KMS-11 (cell line): ENCODE measurements around the gene TRAPPC6A.
A peak's percentile ranks its signal among the peaks of the same experiment; 100 is the strongest.

Source experiments
- H2AFZ ChIP-seq: fragments of 200-600 bp; sonication (generic); 2 replicates; pipeline ENCODE4 v1.6.1; 2016; ENCODE audit warnings: antibody characterized with exemption, mixed run types, low read depth
- H3K27ac ChIP-seq: fragments of 200-600 bp; sonication (generic); 2 replicates; pipeline ENCODE4 v1.6.1; 2016; ENCODE audit warnings: mild to moderate bottlenecking, mixed run types
- H3K27me3 ChIP-seq: fragments of 200-600 bp; sonication (generic); 2 replicates; pipeline ENCODE4 v1.6.1; 2017; ENCODE audit warnings: mild to moderate bottlenecking, low read depth, mixed run types, moderate library complexity; ENCODE audit not compliant: insufficient read depth
- H3K36me3 ChIP-seq: fragments of 200-600 bp; sonication (generic); 2 replicates; pipeline ENCODE4 v1.6.1; 2017; ENCODE audit warnings: mild to moderate bottlenecking, mixed run types; ENCODE audit not compliant: insufficient read depth
- H3K4me1 ChIP-seq: fragments of 200-600 bp; sonication (generic); 2 replicates; pipeline ENCODE4 v1.6.1; 2016; ENCODE audit warnings: mild to moderate bottlenecking, low read depth, mixed run types; ENCODE audit not compliant: poor library complexity, severe bottlenecking
- H3K4me2 ChIP-seq: fragments of 200-600 bp; sonication (generic); 2 replicates; pipeline ENCODE4 v1.7.0; 2016; ENCODE audit warnings: mild to moderate bottlenecking, mixed run types
- H3K4me3 ChIP-seq: fragments of 200-600 bp; sonication (generic); IDR thresholded peaks from 2 replicates; pipeline ENCODE4 v1.6.1; 2017; ENCODE audit warnings: low read depth, low read length, mixed read lengths; ENCODE audit not compliant: insufficient read depth
- H3K79me2 ChIP-seq: fragments of 200-600 bp; sonication (generic); 2 replicates; pipeline ENCODE4 v1.6.1; 2016; ENCODE audit warnings: low read depth, mixed run types; ENCODE audit not compliant: insufficient read depth
- H3K9ac ChIP-seq: fragments of 200-600 bp; sonication (generic); 2 replicates; pipeline ENCODE4 v1.6.1; 2016; ENCODE audit warnings: mild to moderate bottlenecking, mixed run types
- H4K20me1 ChIP-seq: fragments of 200-600 bp; sonication (generic); 2 replicates; pipeline ENCODE4 v1.6.1; 2016; ENCODE audit warnings: mild to moderate bottlenecking, mixed run types; ENCODE audit not compliant: insufficient read depth
- CTCF ChIP-seq: fragments of 200-600 bp; sonication (generic); conservative IDR thresholded peaks from 2 replicates; pipeline ENCODE4 v1.6.1; 2017; ENCODE audit warnings: low read depth, mild to moderate bottlenecking, antibody characterized with exemption, low read length, moderate library complexity, mixed read lengths

The TRAPPC6A gene

GRCh38 chr19:45177817-45178261 lies at the start of gene TRAPPC6A:
Gene TRAPPC6A (minus strand): TSS chr19:45178237. CDS start chr19:45178218, 19 bp downstream.
- H3K27ac ChIP-seq, result peak within 1 kb of the TSS; percentile 69

GRCh38 chr19:45224645-45225044 lies 46.6 kb upstream of the TRAPPC6A start:
- Histone ChIP-seq H3K36me3 (no peaks in the 10 kb centered on the region), H3K4me2 (no peak overlapping the region), H3K27me3 (no peaks in the 10 kb centered on the region; the same call in 1 of the 2 replicates), H3K4me1 (no peaks in the 10 kb centered on the region), H2AFZ (no peak overlapping the region), H4K20me1 (no peaks in the 10 kb centered on the region), H3K9ac (no peak overlapping the region), H3K79me2 (no peaks in the 10 kb centered on the region), H3K27ac (no peak overlapping the region), H3K4me3 (no peak overlapping the region)
- no peak for TF ChIP-seq CTCF

More at GRCh38 chr19:45177817-45178261, at the start of gene TRAPPC6A:
- H3K4me1 ChIP-seq, result peaks cover 34% of the 10 kb centered on the region
- no peaks in the 10 kb centered on the region for H3K27me3 ChIP-seq
- H3K79me2 ChIP-seq, result peaks cover 43% of the 10 kb centered on the region; the same call in 1 of the 2 replicates
- H3K36me3 ChIP-seq, result no peaks in the 10 kb centered on the region
- H4K20me1 ChIP-seq, result no peaks in the 10 kb centered on the region
- H3K9ac ChIP-seq, result peak within 1 kb of the TSS; percentile 63
- peak within 1 kb of the TSS; percentile 66 for H2AFZ ChIP-seq
- peak within 1 kb of the TSS; percentile 99 for H3K4me2 ChIP-seq
- H3K4me3 ChIP-seq, result peak within 1 kb of the TSS; percentile 47
- no peak for TF ChIP-seq CTCF

- H3K36me3 ChIP-seq, result no peaks in the 10 kb centered on the region
- no peak overlapping the region for H2AFZ ChIP-seq
- no peak overlapping the region for H3K27ac ChIP-seq
- H3K79me2 ChIP-seq, result no peaks in the 10 kb centered on the region
- H4K20me1 ChIP-seq, result no peaks in the 10 kb centered on the region
- no peak overlapping the region for H3K4me3 ChIP-seq
- TF ChIP-seq CTCF, result no peak
- H3K9ac ChIP-seq, result no peak overlapping the region
- H3K4me1 ChIP-seq, result no peaks in the 10 kb centered on the region
- peaks cover under 1% of the 10 kb centered on the region; the same call in 1 of the 2 replicates for H3K27me3 ChIP-seq
- H3K4me2 ChIP-seq, result no peak overlapping the region
Measured at GRCh38 chr19:45223879-45224278, 45.8 kb upstream of the TRAPPC6A start.

DNA sequence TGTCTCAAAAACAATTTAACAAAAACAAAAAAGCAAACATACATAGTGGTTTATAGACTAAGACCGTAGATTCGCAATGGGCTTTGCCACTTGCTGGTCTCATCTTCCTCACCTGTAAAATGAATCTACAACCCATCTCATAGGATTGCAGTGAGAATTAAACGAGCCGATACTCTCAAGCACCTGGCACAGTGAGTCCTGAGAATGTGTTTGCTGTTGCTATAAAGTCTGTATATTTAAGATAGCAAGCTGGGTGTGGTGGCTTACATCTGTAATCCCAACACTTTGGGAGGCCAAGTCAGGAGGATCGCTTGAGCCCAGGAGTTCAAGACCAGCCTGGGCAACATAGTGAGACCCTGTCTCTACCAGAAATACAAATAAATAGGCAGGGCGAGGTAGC lies 44.7 kb upstream of the TRAPPC6A start:
- Histone ChIP-seq H3K79me2 (no peaks in the 10 kb centered on the region), H2AFZ (no peak overlapping the region), H4K20me1 (no peaks in the 10 kb centered on the region), H3K4me1 (no peaks in the 10 kb centered on the region), H3K27me3 (peaks cover 3% of the 10 kb centered on the region; the same call in 1 of the 2 replicates), H3K9ac (no peak overlapping the region), H3K27ac (no peak overlapping the region), H3K4me3 (no peak overlapping the region), H3K36me3 (no peaks in the 10 kb centered on the region), H3K4me2 (no peak overlapping the region)
- no peak for TF ChIP-seq CTCF
